DLD1 (cell line): ENCODE measurements around the gene RPL19.
"Not testable (repeated sequence)": the region's sequence is repeated elsewhere in the genome, so short reads cannot be mapped to it uniquely, and the experiment has no call there.

Source experiments
- in situ Hi-C: cut with HindIII; loops from 2 replicates; pipeline ENCODE4 v1.10.0; 2017; ENCODE audit warnings: low sequenced_read_pairs

Gene RPL19

DNA sequence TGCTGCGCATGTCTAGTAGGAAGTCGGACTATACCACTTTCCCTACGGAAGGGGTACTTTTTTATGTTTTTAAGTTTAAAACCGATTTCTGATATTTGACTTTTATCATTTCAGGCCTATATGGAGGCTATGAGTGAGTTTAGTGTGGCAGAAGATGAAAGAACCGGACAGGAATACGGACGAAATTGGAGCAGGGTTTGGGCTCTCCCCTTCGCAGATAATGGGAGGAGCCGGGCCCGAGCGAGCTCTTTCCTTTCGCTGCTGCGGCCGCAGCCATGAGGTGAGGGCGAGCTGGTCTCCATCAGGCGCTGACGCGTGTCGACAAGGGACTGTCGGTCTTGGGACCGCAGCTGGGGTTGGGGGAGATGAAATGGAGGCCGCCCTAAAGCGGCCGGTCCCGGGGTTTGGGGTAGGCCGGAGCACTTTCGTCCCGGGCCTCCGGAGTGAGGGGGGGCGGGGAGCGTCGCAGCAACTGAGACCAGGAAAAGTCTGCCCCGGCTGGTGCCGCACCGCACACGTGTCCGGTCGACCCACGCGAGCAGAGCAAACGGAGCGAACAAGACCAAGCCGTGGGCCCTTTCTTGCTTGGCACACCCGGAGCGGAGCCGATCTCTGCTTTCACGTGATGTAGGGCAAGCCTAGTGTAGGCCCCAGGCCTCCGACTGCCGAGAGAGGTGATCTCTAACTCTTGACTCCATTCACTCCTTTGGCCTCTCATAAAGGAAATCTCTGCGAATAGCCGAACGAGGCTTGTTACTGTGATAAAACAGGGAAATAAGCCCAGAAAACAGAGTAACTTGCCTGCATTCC, at the start of gene RPL19:
RPL19 (plus strand) TSS at position 214 of the 810 bp plus-strand sequence; CDS start at position 276, 62 bp downstream.
- in situ Hi-C loops, result no loop called here

DNA sequence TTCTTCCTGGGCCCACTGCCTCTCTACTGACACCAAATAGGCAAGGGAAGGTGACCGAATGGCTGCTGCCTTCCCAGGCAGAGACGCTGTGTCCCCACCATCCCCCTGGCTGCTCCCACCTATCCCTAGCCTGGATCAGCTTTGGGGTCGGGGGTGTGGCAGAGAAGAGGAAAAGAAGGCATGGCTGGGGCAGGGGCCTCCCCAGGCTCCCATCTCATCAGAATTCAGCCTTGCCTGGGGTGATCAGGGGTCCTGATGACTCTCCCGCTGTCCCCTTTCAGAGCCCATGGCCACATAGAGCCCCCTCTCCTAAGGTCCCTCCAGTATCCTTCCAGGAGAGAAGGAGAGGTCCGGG, 49.3 kb upstream of the RPL19 start:
- in situ Hi-C loops, result no loop called here

DNA sequence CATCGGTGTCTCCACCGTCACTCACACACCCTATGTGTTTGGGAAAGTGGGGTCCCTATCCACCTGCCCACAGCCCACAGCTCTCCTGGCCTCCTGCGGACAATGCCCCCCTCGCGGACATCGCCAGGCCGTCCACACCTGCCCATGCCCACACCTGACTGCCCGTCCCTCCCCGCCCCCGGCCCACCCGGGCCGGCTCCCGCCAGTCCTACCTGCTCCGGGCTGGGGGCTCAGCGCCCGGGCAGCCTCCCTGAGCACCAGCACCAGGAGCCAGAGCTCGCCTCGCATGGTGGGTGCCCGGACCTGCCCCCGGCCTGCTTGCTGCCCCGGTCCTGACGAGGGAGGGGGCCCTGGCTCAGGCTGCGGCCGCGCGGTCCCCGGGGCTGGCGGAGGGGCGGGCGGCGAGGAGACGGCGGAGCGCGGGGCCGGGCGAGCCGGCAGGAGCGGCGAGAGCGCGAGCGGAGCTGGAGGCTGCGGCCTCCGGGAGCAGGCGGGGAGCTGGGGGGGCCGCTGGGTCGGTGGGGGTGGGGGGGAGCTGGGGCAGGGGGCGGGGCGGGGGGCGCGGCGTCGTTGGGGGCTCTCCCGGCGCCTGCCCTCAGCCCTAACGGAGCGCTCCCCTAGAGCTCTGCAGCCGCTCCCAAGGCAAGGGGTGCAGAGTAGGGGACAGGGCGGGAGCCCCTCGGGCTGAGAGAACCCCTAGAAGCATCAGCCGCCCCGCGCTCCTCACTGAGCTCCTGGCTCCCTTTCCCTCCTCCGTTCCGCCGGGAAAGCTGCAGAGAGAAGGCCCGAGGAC, 48.7 kb upstream of the RPL19 start, which contains the start of gene PLXDC1:
PLXDC1 (minus strand) TSS at position 488 of the 793 bp plus-strand sequence; CDS start at position 288, 200 bp downstream.
- in situ Hi-C loops, result no loop called here

DNA sequence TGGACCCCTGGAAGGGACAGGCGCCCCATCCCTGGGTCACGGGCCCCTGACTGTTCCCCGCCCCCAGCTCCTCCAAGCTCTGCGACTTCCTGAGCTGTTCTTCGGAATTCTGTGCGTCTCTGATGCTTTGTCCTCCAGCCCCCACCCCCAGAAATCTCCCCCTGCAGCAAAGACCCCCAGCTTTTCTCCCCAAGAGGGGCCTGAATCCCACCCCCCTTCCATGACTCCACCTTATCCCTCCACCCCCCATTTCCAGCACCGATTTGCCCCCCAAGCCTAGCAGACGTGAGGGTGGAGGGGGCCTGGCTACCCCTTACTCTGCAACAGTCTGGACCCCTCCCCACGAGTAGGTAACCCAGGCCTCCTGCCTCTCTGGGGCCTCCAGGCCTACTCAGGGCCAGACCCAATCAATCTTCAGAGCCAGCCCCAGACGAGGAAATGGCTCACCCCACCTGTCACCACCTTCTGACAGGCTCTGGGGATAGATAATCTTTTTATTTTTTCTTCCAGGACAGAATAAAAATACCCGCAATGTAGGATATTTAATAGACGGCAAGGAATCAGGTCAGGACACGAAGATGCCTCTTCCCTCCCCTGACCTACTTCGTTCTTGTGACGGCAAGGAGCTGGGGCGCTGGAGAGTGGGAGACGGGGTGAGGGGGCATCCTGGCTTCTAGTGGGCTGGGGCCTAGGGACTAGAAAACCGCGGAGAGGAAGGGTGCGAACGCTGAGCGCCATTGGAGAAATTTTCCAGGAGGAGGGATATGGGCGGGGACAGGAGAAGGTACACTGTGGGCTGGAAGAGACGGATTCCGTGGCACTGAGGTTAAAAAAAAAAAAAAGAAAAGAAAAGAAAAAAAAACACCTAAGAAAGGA, 47.9 kb upstream of the RPL19 start:
- in situ Hi-C loops, result no loop called here

DNA sequence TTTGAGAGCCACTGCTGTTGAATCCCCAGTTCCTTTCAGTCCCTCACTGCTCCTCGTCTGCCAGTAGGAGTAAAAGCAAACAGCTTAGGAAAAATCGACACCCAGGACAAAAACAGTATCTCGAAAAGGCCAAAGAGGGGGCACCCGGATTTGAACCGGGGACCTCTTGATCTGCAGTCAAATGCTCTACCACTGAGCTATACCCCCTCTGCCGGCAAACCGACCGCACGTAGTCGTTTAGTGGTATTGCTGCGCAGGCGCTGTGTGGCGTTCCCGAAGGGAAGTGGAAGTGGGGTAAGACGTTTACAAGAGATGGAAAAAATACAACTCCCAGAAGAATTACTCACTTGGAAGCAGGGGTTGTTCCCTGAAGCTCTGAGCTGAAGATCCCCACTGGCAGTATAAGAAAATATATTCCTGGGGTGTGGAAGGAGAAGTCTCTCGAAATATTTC, 46.5 kb upstream of the RPL19 start:
- in situ Hi-C loops, result no loop called here

DNA sequence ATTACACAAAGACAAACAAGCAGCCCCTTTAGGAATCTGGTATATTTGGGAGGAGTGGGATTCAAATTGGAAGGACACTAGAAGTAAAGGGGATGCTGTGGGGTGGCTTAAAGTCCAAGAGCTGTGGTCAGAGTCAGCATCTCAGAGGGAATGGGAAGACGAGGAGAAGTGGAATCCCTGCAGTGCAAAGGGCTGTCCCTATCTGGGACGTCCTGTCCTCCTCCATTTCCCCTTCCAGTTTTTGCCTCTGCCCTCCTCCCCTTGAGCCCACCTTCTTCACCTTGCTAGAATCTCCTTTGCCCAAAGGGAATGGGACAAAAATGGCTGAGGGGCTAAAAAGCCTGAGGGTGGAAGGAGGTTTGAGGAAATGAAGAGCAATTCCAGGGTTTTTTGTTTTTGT, 44.4 kb upstream of the RPL19 start:
- in situ Hi-C loops, result no loop called here

DNA sequence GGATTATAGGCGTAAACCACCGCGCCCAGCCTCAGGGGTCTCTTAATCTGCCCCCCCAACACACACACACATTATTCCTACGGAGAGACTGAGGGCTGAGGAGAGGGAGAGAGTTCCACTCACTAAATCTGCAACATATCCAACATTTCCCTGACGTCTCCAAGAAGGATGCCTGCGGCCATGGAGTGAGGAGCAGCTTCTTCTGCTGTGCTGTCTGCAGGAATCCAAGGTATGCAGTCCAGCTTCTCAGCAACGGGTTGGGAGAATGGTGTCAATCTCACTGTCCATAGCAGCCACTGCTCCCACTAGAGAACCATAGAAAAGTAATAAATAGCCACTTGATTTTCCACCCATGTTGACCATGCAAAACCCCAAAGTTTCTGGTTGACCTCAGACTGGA, 43.6 kb upstream of the RPL19 start:
- in situ Hi-C loops, result no loop called here

DNA sequence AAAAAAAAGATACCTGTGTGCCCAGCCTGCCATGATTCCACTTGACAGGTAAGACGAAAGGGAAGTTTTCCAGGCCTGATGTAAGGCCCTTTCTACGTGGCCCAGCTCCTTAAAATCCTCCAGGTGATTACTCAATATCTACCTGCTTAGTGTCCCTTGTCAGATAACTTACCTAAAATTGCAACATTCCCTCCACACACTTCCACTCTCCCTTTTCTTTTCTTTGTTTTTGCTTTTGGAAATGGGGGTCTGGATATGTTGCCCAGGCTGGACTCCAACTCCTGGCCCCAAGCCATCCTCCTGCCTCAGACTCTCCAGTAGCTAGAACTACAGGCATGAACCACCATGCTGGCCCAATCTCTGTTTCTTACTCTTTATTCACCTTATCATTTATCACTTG, 41.5 kb upstream of the RPL19 start:
- in situ Hi-C loops, result no loop called here

DNA sequence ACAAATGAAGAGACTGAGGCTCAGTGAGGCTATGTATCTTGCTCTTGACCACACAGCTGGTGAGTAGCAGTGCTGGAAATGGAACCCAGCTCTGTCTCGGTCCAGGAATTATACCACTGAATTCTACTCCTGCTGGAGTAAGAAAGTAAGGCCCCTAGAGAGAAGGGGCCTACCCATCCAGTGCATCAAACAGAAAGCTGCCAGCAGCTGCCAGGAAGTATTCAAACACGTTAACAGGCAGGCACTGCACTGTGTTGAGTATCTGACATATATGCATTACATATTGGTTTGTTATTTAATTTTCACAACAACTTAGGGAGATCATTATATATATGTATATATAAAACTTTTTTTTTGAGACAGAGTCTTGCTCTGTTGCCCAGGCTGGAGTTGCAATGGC, 38.1 kb upstream of the RPL19 start:
- in situ Hi-C loops, result no loop called here

DNA sequence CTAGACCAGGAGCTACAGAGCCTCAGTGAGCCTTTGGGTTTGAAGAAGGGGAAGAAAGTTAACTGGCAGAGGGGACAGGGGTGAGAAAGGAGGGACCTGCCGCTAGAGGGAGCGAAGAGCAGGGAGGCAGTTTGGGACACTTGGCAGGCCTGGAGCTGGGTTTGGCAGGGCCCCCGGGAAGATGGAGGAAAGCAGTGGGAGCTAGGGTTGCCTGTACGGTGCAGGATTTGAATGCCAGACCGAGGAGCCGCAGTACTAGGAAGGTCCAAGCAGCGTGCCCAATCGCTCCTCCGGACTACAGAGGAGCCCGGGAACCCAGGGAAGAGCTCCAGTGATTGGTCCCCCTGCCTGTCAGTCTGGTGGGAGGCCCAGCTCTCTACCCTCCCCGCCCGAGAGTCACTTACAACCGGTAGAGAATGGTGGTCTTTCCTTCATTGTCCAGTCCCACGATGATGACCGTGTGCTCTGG, 35.4 kb upstream of the RPL19 start:
- in situ Hi-C loops, result no loop called here

DNA sequence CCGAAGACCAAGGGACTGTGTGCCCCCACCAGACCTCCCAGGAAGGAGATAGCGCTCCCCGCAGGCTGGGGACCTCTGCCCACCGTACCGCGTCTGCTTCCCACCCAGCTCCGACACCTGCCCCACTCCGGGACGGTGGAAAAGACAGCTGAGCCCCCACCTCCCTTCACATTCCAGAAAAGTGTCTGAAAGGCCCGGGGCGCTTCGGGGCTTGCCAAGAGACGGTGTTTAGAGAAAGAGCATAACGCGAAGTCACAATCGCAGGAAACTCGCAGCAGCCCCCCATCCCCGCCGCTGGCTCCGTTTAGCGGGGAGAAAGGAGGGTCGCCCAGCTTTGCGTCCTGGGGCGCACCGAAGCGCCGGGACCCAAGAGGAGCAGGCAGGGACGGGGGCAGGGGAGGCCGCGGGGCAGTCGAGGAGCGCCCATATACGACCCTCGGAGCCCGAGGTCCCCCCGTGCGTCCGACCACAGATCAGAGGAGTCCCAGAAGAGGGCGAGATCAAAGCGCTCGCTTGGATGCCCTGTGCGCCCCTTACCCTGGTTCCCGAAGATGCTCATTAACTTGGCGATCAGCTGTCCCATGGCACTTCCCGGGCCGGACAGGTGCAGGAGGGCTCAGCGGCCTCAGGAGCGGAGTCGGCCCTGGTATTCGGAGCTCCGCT, 34.8 kb upstream of the RPL19 start:
- in situ Hi-C loops, result no loop called here

DNA sequence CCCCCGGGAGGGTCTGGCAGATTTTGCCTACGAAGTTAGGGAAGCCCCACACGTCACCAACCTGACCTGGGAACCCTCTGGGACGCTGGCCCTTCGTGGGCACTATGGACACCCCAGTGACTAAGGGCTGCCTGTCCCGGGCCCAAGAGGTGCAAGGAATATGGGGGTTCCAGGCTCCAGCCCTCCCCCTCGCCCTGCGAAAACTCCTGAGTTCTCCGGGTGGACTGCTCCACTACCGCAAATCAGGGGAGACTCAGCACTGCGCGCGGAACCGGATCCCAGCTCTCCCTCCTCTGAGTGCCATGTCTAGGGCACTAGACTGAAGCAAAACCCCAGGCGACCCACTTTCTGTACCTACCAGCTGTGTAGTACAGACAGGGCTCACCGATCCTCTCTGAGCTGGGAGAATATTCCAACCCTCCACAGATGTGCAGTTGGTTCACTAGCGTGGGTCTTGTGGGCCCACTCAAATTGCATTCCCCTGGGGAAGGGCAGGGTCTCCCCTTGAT, 34.2 kb upstream of the RPL19 start, which contains the start of gene ARL5C:
ARL5C (minus strand) TSS at position 321 of the 509 bp plus-strand sequence. CDS start 401 bp downstream, outside the sequence.
- in situ Hi-C loops, result no loop called here

DNA sequence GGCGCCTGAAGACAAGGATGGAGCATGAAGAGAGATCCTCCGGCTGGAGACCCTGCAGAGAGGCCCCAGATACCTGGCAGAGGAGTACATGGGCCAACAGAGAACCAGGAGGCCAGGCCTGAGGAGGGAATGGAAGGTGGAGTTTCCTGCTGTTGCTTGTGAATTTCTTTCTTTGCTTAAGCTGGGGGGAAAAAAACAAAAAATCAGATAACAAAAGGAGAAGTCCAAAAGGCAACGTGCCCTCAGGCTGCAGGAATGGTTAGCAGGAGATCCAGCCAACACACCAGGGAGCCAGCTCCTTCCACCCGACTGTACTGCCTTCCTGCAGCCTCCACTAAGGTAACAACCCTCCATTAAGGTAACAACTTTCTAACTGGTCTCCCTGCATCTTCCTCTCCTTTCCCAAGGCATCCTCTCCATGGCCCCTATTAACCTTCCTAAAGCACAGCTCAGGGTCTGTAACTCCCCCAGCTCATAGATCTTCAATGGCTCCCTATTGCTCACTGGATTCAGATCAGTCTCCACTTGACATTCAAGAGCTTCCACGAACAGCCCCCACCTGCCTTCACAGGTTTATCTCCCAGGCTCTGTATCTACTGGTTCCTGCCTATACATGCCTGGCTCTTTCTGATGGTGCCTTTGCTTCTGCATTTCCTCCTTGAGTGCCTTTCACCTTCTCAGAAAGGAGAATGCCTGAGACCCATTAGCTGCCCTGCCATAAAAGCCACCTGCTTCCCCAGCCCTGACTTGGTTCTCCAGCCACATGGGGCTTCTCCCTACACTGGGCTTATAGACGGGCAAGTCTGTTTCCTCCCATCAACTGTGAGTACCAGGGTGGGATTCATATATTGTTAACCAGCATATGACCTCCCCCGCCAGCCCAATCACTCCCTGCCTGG, 33.4 kb upstream of the RPL19 start:
- in situ Hi-C loops, result no loop called here

DNA sequence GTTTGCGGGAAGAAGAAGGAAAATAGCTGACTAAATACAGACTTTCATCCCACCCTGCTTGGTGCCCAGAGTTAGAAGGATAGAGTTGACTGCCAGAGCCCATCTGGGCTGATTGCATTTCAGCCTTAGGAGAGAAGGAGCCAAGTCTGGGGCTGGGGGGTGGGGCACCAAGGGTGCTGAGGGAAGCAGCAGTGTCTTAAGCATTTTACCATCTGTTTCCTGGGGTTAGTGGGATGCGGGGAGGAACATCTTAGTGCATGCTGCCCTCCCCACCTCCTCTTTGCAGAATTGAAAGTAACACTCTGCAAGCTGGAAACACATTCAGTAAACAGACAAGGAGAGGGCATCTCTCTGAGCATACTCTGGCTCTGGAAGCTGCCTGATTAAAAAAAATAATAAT, 32.6 kb upstream of the RPL19 start:
- in situ Hi-C loops, result no loop called here

DNA sequence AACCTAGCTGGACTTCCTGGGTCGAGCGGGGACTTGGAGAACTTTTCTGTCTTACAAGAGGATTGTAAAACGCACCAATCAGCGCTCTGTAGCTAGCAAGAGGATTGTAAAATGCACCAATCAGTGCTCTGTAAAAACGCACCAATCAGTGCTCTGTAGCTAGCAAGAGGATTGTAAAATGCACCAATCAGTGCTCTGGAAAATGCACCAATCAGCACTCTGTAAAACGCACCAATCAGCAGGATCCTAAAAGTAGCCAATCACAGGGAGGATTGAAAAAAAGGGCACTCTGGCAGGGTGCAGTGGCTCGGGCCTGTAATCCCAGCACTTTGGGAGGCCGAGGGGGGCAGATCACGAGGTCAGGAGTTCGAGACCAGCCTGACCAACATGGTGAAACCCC, 31.6 kb upstream of the RPL19 start:
- in situ Hi-C loops, result not testable (repeated sequence)

DNA sequence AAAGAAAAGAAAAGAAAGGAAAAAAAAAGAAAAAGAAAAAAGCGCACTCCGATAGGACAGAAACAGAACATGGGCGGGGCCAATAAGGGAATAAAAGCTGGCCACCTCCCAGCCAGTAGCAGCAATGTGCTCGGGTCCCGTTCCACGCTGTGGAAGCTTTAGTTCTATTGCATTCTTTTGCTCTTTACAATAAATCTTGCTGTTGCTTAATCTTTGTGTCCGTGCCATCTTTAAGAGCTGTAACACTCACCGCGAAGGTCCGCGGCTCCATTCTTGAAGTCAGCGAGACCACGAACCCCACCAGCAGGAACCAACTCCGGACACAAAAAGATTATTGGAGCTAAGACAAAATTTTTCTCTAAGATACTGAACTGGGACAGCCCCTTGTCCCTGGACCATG, 31.0 kb upstream of the RPL19 start:
- in situ Hi-C loops, result no loop called here

DNA sequence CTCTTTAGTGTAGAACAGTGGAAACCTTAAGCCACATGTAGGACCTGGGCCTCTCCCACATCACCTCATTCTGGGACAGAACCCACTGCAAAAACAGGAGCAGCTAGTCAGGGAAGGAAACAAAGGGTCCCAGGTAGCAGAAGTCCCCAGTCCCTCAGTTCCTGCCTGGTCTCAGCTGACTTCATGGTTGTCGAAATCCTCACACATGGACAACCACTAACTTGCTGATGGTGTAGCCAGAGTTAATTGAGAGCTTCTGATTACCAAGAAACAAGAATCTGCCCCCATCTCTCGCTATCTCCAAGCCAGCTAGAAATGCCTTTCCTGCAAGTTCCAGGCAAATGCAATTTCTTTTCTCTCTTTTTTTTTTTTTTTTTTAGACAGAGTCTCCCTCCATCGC, 30.6 kb upstream of the RPL19 start:
- in situ Hi-C loops, result no loop called here

DNA sequence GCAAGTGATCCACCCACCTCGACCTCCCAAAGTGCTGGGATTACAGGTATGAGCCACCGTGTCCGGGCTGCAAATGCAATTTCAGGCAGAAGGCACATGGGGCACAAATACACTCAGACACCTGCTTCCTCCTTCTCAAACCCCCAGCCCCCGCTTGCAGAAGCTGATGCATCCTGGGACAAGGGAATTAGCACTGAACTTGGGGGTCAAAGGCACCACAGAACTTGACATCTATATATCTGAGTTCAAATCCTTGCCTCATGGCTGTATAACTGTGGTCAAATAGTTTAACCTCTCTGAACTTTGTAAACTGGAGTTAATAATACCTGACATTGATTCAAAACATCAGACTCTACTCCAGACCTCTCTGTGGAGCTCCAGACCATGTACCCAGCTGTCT, 30.0 kb upstream of the RPL19 start:
- in situ Hi-C loops, result no loop called here

DNA sequence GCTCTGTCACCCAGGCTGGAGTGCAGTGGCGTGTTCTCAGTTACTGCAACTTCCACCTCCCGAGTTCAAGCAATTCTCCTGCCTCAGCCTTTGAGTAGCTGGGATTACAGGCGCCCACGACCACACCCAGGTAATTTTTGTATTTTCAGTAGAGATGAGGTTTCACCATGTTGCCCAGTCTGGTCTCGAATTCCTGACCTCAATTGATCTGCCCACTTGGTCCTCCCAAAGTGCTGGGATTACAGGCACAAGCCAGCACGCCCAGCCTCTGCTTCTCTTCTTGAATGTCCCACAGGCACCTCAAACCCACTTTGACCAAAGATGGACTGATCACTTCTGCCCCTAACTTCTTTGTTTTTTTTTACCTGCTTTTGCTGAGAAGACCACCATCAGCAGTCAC, 29.5 kb upstream of the RPL19 start:
- in situ Hi-C loops, result no loop called here
